D341Med (cell line): ENCODE measurements around the gene IST1.

ENCODE experiments used
- DNase-seq: peaks from one replicate; pipeline ENCODE4 v3.0.0; 2012; ENCODE audit warnings: low spot score

IST1 gene

GRCh38 chr16:71965223-71965622 is 69.9 kb downstream of the IST1 start:
- DNase-seq: no peak

- no peak for DNase-seq
These were observed 71.6 kb downstream of the IST1 start for GRCh38 chr16:71966932-71967331.

GRCh38 chr16:71969353-71969752 is 74.0 kb downstream of the IST1 start:
- DNase-seq: no peak

- no peak for DNase-seq
These were observed 76.2 kb downstream of the IST1 start for GRCh38 chr16:71971571-71971970.

GRCh38 chr16:71972356-71972755 is 77.0 kb downstream of the IST1 start:
- no peak for DNase-seq

GRCh38 chr16:71973001-71973400 is 77.7 kb downstream of the IST1 start:
- DNase-seq: no peak

- DNase-seq: no peak
These were observed 78.9 kb downstream of the IST1 start for GRCh38 chr16:71974068-71974818.
